GM18505 (cell line): ENCODE measurements around the gene INTS1.

Experiments
- ATAC-seq: cut with Tn5 transposase; IDR thresholded peaks from one replicate; pipeline ENCODE4 v1.9.1; 2021; ENCODE audit not compliant: unreplicated experiment
- POLR2A ChIP-seq: IDR thresholded peaks from 4 replicates; pipeline ENCODE4 v1.6.1; 2011; ENCODE audit warnings: borderline replicate concordance; ENCODE audit not compliant: insufficient read depth, insufficient read length; ENCODE audit errors: extremely low read depth

The INTS1 gene

DNA sequence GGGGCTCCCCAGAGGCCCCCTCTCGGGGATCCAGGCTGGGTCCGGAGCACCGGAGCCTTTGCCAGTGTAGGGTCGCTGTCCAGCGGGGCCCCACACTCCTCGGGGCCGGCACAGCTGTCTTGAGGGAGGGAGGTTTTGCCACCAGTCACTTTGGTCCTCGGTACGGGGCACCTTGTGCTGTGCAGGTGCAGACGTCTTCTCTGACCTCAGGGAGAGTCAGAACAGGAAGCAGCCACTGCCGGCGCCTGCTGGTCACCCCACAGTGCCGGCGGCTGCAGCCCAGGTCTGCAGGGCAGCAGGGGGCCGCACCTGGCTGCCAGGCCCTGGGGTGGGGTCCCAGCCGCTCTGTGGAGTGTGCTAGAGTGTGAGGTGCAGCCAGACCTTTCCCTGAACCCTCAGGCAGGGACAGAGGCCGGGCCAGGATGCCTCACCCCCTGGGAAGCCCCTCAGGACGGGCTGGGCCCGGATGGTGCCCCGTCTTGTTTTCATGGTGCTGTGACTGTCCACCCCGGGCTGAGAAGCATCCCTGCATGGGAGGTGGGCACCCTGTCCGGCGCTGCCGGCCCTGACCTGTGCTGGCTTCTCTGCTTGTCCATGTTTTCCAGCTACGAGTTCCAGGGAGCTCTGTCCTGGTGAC lies 34.5 kb upstream of the INTS1 start:
- no peak for TF ChIP-seq POLR2A
- no peak for ATAC-seq

DNA sequence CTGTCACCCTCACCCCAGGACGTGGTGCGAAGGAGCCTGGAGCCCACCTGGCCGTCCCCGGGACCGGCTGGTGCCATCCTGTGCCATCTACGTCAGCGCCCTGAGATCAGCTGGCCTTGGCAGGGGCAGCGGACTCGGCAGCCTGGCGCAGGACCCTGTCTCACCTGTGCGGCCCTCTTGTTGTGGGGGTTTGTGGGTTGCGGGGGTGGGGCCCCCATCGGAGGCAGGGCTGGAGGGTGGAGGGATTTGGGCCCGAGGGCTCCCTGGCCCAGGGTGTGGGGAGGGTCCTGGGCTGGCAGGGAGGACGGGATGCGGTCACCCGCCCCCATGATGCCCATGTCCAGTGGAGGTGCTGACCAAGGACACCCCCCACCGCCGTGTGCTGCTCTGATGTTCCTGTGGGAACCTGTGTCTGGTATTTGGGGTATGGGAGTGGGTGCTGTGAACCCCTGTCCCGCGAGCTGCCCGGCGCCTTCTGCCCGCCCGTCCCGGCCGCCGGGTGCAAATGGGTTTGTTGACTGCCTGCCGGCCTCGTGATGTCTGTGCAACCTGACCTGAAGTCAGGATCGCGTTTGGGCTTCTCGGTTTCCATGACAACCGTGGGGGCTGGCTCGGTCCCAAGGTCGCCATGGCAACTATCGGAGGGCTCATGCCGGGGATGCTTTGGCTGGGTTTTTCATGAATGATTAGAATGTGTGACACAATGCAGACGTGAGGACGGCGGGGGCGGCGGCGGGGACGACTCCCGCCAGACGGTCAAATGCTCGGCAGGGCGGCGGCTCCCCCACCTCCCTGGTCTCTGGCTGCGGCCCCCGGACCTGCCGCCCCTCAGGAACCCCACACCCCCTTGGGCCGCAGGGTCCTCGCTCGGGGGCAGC lies 33.6 kb upstream of the INTS1 start:
- no peak for TF ChIP-seq POLR2A
- no peak for ATAC-seq

DNA sequence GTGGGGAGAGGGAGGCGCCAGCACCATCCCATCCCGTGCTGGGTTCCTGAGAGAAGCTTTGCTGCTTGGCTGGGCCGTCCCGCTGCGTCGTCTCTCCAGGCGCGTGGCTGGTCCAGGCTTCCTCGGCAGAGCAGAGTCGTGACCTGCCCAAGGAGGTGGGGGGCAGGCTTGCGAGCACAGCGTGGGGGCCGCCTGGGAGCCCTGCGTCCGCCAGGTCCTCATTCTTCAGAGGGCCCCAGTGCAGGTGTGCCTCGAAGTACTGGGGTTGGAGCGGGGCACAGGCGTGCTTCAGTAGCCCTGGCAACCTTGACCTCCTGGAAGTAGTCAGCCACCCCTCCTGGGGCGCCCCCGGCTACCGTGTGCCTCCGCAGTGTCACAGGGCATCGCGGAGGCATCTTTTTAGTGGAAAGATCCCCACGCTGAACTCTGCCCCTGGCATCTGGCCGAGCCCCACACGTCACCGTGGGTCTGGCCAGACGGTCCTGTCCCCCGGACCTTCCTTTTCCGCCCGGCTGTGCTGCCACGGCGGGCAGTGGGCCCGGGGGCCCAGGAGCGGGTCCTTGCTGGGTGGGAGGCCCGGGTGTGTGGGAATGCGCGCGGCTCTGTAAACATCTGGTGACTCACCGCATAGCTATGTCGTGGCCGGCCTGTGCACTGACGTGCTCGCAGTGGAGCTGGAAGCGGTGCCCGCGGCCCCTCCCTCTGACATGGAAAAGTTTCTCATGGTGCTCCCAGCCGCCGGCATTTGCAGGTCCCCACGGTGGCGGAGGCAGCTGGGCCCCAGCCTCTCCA lies 32.8 kb upstream of the INTS1 start:
- no peak for ATAC-seq
- no peak for TF ChIP-seq POLR2A

DNA sequence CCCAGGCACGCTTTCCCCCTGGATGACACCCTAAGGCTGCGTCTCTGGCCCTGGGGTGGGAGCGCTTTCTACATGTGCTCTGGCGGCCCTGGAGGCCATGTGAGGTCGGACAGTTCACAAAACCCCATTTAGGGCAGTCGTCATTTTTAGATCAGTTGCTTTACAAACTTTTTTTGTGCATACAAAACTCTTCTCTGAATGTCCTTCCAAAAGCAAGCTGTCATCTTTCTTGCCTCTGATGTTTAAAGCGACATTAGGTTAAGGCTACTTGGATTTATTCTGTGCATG lies 32.2 kb upstream of the INTS1 start:
- no peak for ATAC-seq

DNA sequence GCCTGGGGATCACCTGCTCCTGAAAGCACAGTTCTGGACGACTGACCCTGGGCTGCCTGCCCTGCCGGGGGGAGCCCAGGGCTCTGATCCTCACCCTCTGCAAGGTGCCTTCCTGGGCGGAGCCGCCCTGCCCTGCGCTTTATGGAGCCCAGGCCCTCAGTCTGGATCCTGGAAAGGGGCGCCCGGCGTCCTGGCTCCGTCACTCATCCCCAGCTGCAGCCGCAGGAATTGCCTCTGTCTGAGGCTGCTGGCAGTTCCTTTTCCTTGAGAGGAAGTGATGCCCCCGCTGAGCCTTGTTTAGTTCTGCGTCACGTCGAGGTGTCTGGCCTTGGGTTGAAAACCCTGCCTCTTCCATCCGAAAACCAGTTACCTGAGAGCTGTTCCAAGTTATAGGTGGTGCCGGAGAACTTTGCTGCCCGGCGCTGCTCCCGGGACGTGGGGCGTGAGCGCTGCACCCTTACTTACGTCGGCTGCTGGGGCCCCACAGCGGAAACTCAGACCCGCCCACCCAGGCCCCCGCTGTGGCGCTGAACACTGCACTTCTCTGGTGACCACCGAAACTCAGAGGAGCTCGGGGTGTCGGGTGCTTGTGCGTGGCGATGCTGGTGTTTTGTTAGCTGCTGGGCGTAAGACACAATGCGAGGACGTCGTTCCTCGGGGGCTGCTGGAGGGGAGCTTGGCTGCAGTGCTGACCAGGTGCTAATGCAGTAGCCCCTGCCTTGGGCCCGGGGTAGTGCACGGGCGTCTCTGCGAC lies 31.7 kb upstream of the INTS1 start:
- no peak for ATAC-seq
- TF ChIP-seq POLR2A: no peak

More for the DNA sequence above, 32.2 kb upstream of the INTS1 start:
- TF ChIP-seq POLR2A: no peak

DNA sequence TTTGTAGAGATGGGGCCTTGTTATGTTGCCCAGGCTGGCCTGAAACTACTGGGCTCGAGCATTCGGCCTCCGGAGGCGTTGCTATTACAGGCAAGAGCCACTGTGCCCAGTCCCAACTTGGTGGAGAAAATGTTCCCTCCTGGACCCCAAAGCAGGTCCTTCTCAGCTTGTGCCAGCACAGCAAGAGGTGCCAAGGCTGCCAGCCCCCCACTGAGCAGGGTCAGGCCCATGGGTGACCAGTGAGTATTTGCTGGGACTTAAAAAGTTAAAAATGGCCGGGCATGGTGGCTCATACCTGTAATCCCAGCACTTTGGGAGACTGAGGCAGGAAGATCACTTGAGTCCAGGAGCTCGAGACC lies 30.9 kb upstream of the INTS1 start:
- no peak for TF ChIP-seq POLR2A
- ATAC-seq: no peak

DNA sequence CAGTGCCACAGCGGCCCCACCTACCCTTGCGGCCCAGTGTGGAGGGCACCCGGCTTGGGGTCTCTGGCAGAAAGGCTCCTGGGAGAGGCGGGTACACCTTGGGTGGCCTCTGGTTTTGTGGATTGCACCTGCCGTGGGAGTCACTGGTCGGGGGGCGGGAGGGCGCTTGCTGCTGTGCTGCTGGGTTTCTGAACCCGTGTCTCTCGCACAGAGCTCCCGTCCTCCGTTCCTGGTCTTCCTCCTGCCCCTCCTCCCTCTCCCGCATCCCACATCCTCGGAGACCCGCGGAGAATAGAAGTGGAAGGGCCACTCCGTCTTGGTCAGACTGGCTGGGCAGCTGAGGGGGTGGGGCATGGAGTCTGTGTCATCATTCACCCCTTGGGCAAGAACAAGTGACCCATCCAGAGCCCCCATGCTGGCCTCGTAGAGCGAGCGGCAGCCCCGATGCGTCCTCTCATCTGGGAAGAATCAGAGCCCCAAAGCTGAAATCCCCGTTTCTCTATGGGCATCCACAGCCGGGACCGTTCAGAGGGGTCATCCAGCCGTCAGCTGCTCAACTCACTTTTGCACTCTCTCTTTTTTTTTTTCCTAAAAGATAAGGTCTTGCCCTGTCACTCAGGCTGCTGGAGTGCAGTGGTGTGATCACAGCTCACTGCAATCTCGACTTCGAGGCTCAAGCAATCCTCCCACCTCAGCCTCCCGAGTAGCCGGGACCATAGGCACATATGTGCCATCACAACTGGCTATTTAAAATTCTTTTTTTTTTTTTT lies 30.3 kb upstream of the INTS1 start:
- no peak for TF ChIP-seq POLR2A
- no peak for ATAC-seq

DNA sequence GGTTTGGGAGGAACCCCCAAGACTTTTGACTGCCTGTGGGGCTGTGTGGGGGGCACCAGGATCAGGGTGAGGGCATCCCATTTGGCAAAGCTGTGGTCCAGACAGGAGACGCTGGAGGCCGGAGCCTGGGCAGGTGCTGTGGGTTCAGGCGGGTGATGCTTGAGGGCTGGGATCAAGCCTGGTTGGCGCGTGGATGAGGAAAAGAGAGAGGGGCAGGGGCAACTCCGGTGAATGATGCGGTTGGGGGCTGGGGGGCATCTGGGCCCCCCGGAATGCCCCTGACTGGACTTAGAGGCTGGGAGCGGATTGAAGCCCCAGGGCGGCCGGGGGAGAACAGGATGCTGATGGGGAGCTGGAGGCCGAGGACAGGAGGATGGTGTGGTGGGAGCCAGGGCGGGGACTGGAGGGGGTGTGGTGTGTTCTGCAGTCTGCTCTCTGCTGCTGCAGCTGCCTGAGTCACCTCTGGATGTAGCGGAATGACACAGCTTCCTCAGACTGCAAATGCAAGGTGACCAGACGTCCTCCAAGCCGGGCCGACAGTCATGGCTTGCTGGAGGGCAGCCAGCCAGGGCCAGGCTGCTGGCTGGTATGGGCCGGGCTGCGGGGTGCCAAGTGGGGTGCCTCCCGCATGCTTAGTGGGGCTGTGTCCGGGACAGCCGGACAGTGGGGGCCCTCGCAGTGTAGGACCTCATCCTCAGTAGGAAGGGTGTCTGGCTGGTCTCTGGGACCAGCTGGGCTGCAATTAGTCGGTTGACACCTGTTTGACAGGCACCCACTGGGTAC lies 29.5 kb upstream of the INTS1 start:
- no peak for TF ChIP-seq POLR2A
- ATAC-seq: no peak

DNA sequence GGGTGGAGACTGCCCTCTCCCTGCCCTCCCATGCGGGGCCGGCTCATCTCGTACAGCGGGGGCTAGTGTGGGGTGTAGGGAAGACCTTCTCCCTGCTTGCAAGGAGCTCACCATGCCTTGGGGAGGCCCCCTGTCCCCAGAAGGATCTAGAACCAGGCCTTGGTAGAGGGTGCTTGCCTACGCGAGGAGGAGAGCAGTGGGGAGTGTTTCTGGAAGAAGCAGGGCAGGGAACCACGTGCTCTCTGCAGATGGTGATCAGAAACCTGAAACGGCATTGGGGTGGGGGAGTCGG lies 29.0 kb upstream of the INTS1 start:
- no peak for ATAC-seq
- no peak for TF ChIP-seq POLR2A

DNA sequence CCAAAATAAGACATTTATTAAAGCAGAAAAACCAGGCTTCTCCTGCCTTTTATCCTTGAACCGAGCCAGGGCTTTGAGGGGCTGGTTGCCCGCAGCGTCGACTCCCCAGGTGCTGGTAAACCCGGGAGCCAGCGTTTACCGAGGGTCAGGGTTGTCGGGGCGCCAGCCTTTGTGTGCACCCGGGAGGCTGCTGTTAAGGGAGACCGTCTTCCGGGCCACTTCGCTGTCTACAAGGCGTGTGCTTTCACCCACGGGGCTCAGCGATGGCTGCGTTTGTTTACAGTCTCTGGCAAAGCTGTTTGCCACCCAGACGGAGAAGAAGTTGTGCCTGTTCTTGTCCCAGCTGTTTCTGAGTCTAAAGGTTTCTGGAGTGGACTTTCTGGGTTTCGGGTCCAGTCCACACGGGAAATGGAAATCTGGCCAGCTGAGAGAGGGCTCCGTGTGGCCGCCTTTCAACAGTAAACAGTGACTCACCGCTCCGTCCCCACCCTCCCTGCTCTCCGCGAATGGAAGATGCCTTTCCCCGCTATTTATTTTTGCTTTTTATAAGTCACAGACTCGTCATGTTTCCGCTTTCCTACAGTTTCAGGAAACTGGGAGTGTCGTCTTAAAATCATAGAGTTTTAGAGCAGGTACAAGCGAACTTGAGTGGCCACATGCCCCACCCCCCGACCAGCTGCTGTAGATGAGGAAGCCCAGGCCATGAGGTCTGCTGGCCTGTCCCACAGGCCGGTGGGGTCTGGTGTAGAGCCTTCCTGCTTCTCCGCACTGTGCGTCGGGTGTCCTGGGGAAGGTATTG lies 28.5 kb upstream of the INTS1 start:
- peak; percentile 23 for TF ChIP-seq POLR2A
- no peak for ATAC-seq

DNA sequence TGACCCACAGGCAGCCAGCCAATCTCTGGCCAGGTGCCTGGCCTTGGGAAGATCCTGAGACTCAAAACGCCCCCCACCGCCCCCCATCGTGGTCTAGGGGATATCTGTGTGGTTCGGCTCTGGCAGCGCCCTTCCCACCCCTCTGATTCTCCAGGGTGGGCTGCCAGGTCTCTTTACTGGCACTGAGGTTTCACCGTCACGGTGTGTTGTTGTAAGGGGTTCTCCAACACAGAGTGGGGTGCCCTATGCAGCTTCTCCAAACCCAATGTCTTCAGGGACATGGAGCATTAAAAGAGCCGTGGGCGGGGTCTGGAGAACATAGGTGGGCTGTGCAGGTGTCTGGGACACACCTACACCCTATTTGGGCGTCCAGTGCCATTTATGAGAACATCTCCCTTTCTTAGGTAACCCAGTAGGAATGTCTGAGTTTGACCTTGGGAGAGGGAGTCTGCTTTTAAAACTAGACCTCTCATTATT lies 27.8 kb upstream of the INTS1 start:
- no peak for TF ChIP-seq POLR2A
- ATAC-seq: no peak
